Measurements from ENCODE around the gene PDE1C.
"Not testable (repeated sequence)": the region's sequence is repeated elsewhere in the genome, so short reads cannot be mapped to it uniquely, and the experiment has no call there.

PDE1C gene

DNA sequence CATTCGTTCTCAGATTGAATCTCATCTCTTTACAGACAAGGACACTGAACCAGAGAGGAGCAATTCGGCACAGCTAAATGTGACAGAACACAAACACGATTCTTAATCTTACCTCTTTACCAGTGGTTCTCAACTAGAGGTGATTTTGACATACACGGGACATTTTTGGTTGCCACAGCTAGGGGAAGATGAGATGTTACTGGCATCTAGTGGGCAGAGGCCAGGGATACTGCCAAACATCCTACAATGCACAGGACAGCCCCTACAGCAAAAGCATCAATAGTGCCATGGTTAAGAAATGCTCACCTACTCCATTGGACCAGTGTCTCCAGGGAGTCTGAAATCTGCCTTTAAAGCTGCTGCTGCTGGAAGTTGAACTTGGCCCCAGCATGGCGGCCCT lies 27.3 kb downstream of the PDE1C start:
- no peak for DNase-seq

GRCh38 chr7:32039000-32039756 lies 31.0 kb downstream of the PDE1C start:
- no peak for DNase-seq

- no peak for DNase-seq
Measured at GRCh38 chr7:32037650-32038198, 32.5 kb downstream of the PDE1C start.

DNA sequence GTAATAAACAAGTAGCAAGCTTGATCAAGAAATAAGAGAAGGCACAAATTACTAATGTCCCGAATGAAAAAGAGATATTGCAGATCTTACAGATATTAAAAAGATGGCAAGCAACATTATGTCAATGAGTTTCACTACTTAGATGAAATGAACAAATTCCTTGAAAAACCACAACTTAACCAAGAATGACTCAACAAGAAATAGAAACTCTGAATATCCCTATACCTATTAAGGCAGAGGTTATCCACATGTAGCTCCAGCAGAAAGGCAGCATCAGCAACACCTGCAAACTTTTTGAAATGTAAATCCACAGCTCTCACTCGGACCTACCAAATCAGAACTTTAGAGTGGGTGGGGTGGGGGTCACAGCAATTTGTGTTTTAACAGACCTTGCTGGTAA lies 33.6 kb downstream of the PDE1C start:
- no peak for DNase-seq

DNA sequence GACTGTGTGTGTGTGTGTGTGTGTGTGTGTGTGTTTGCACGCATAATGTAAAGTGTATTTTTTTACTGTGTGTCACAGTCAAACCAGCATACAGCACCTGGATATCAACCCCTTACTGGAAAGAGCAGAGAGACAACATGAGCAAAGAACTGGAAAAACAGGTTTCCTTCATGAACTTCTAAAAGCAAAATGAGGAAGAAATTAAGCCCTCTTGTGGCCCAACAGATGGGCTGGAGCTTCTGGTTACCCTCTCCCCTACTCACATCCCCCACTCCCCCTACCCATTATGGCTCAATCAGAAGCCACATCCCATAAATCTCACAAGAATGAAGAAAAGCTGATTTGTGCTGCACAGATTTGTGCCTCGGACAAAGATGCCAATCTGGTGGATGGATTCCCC lies 36.2 kb downstream of the PDE1C start:
- DNase-seq = no peak

DNA sequence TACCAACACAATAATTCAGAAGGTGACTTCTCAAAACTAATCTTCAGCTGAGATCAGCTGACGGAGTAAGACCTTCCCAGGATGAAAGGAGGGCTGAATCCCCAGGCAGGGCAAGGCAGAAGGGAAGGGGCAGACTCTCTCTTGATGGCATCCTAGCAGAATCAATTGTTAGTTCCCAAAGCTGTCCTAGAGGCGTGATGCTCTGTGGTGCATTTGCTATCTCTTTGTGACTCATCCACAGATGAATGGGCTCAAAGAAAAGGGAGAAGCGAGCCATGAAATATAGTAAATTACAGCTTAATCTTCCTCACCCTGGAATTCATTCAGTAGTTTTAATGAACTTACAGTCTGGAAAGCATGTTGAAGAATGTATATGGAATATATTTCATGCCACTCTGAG lies 37.2 kb downstream of the PDE1C start:
- DNase-seq = no peak

GRCh38 chr7:32032211-32032610 lies 38.0 kb downstream of the PDE1C start:
- no peak for DNase-seq

GRCh38 chr7:32030904-32031692 lies 39.1 kb downstream of the PDE1C start:
- no peak for DNase-seq

GRCh38 chr7:32026083-32026425 lies 44.2 kb downstream of the PDE1C start:
- no peak for DNase-seq

GRCh38 chr7:32025381-32026082 lies 44.7 kb downstream of the PDE1C start:
- DNase-seq = no peak

DNA sequence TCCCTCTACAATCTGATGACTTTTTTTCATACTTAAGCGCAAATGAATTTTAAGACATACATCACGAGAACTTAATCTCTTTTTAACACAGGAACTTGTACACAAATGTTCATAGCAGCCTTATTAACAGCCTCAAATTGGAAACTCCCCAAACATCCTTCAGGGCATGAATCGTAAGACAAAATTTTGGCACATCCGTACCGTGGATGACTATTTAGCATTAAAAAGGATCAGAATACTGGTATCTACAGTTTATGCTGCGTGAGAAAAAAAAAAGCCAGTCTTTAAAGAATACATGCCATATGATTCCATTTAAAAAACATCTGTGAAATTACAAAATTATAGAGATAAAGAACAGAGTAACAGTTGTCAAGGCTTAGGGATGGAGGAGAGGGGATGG lies 46.8 kb downstream of the PDE1C start:
- DNase-seq = no peak

GRCh38 chr7:32022966-32023365 lies 47.2 kb downstream of the PDE1C start:
- no peak for DNase-seq

DNA sequence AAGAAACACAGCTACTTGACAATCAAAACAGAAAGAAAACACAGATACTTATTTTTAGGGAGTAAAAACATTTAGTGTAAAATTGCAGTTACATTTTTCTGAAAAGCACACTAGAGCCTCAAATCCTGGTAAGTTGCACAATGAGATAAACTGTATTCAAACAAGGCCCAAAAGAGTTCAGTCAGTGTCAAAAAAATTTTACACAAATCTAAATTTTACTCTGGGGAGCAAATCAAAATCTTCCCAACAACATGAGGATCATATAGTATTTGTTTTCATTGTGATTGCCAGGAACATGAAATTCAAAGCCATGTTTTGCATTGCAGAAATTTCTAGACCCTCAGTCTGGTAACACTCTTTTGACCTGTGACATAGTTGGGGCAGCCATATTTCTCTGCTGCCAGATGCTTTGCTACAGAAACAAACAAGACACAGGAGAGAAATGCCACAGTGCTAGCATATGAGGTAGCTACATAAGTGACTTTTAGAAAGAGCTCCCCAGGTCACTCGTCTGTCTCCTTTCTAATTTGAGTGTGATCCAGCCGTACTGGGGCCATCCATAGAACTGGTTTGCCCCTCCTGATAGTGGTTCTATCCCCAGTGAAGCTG lies 49.6 kb downstream of the PDE1C start:
- DNase-seq = no peak

DNA sequence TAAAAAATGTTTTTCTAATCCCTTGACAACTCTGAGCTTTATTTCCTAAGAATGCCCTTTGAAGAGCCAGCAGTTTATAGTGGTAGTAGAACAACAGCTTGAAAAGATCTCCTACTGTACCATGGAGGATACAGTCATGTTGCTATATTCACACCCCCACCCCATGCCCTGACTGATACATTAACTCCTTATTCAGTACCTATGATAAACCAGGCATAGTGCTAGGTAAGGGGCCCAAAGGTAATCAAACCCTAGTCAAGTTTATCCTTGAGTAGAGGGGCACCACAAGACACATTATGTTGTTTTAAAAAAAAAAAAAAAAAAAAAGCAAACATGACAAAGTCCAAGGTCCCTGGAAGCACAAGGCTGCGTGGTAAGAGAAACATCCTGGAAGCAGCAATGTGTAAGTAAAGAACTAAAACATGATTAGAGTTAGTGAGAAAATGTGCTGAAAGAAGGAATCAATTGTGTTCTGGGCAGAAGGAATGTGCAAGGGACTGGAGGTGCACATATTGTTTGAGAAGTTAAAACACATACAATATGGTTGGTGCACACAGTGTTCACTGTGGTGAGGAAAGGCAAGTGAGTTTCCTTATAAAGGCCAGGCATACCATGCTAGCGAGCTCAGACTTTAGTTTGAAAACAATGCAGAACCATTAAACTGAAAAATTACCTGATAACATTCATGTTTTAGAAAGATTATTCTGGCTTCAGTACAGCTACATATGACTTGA lies 51.2 kb downstream of the PDE1C start:
- DNase-seq = no peak

DNA sequence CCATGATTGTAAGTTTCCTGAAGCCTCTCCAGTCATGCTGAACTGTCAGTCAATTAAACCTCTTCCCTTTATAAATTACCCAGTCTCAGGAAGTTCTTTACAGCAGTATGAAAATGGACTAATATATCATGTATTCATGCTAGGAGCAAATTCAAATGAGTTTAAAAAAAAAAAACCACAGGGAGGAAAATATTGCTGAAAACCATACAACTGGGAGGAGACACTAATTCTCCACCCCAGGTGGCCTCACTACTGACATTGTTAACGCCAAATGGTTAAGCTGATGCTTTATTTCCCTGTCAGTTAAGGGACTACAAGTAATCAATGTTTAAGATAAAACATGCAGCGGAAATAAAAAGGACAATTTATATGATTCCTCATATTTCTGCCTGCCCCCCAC lies 55.1 kb downstream of the PDE1C start:
- DNase-seq = no peak

GRCh38 chr7:32013471-32013870 lies 56.7 kb downstream of the PDE1C start:
- DNase-seq = not testable (repeated sequence)

DNA sequence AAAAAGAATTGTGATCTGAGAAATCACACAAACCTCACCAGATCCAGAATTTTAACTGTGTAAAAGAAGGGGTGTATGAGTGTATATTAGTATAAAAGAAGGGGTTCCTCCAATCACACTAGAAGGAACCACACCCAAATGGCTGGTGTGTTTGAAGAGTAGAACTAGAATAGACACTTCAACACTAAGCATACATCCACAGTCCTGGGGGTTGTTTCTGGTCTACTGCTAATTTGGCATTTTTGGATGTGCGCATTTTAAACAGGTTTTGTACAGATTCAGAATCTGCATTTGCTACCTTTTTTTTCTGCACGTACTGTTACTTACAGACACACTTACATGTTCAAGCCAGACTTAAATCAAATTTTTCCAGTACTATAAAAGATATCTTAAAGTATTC lies 64.6 kb downstream of the PDE1C start:
- DNase-seq = no peak

DNA sequence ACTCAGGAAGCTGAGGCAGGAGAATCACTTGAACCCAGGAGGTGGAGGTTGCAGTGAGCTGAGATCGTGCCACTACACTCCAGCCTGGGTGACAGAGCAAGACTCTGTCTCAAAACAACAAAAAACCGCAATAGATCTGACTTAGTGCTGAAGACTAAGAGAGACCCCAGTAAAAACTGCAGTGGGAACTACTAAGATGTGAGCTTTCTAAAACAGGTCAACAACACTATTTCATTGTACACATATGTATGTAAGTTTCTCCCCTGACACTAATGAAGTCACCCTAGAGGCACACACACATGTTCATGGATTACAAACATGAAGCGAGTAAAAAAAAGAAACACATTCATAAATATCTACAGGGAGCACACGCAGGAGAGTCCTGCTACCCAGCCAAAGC lies 68.3 kb downstream of the PDE1C start:
- DNase-seq = no peak

DNA sequence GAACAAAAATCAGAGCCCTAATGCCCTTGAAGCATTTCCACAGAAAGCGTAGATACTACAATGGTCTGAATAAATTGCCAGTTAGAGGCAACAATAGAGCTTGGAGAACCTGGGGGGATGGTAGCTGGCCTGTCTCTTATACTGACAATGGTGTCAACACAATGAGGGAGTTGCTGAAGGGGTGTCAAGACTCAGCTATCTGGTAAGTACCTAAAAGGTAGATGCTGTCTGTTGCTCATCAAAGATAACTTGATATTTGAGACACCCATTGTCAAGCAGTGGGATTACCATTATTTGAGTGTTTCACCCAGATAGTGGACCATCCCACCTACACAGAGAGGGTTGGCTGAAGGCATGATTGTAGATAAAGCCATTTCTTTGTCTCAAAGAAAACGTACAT lies 72.8 kb downstream of the PDE1C start:
- DNase-seq = no peak

GRCh38 chr7:31995134-31995533 lies 75.1 kb downstream of the PDE1C start:
- no peak for DNase-seq

DNA sequence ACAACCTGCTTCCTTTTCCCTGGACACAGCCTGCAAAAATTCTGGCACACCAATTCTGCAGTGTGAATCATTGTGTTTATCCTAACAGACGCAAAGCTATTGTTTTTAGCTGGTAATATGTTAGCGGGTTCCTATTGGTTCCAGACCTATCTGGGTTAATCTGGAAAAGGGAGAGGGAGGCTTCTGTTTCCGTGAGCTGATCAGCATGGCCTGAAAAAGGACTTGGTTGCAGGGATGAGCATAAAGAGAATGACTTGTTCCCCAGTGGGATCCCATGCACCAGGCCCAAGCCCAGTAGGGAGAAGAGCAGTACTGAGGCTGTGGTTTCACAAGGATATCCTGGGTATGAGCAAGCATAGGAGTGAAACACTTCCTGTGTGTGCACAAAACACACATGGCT lies 78.4 kb downstream of the PDE1C start:
- no peak for DNase-seq

GRCh38 chr7:31991406-31991805 lies 78.8 kb downstream of the PDE1C start:
- DNase-seq = no peak

Measured in amniotic stem cell (primary cell).